Osteocyte (in vitro differentiated cells): ENCODE measurements around the gene ZBTB34. TPM values are rescaled to one million over a fixed set of nuclear protein-coding genes. Genes with fewer than 3 reads are reported as not detected.

ENCODE experiments used
- DNase-seq: peaks from one replicate; pipeline ENCODE4 v3.0.0; 2021; ENCODE audit warnings: mixed read lengths; ENCODE audit not compliant: unreplicated experiment; ENCODE audit errors: extremely low spot score
- H3K27ac Mint-ChIP-seq: one replicate; pipeline ENCODE4 v1.8.0; 2021; ENCODE audit warnings: mild to moderate bottlenecking, mixed read lengths; ENCODE audit not compliant: unreplicated experiment
- H3K27me3 Mint-ChIP-seq: one replicate; pipeline ENCODE4 v1.8.0; 2021; ENCODE audit warnings: mixed read lengths; ENCODE audit not compliant: unreplicated experiment
- H3K36me3 Mint-ChIP-seq: one replicate; pipeline ENCODE4 v1.8.0; 2021; ENCODE audit warnings: mixed read lengths; ENCODE audit not compliant: unreplicated experiment
- H3K4me1 Mint-ChIP-seq: one replicate; pipeline ENCODE4 v1.8.0; 2021; ENCODE audit warnings: mixed read lengths; ENCODE audit not compliant: unreplicated experiment
- H3K4me3 Mint-ChIP-seq: one replicate; pipeline ENCODE4 v1.8.0; 2021; ENCODE audit warnings: mild to moderate bottlenecking, moderate library complexity, mixed read lengths; ENCODE audit not compliant: unreplicated experiment
- H3K9me3 Mint-ChIP-seq: one replicate; pipeline ENCODE4 v1.8.0; 2021; ENCODE audit warnings: mixed read lengths; ENCODE audit not compliant: unreplicated experiment
- CTCF ChIP-seq: fragments of 200-600 bp; sonication (generic); IDR thresholded peaks from 2 replicates; pipeline ENCODE4 v1.5.0; 2021; ENCODE audit warnings: antibody characterized with exemption, mild to moderate bottlenecking, moderate library complexity
- total RNA-seq: library from RNA; stranded (reverse); gene quantifications from 2 replicates; pipeline ENCODE4 v1.2.1, GENCODE V29; 2021

Gene ZBTB34
- total RNA-seq, 1 donor from 2014 or later, result 13.9 TPM

GRCh38 chr9:126891676-126892075 lies 31.2 kb downstream of the ZBTB34 start:
- no peak for DNase-seq
- no peaks in the 10 kb centered on the region for H3K4me1 Mint-ChIP-seq
- no peaks in the 10 kb centered on the region for H3K9me3 Mint-ChIP-seq
- TF ChIP-seq CTCF, result no peak
- H3K36me3 Mint-ChIP-seq, result no peaks in the 10 kb centered on the region
- H3K27me3 Mint-ChIP-seq, result no peaks in the 10 kb centered on the region
- H3K27ac Mint-ChIP-seq, result no peak overlapping the region
- no peak overlapping the region for H3K4me3 Mint-ChIP-seq

- no peaks in the 10 kb centered on the region for H3K9me3 Mint-ChIP-seq
- TF ChIP-seq CTCF, result no peak
- DNase-seq, result no peak
- no peaks in the 10 kb centered on the region for H3K36me3 Mint-ChIP-seq
- H3K4me1 Mint-ChIP-seq, result no peaks in the 10 kb centered on the region
- H3K4me3 Mint-ChIP-seq, result no peak overlapping the region
- no peaks in the 10 kb centered on the region for H3K27me3 Mint-ChIP-seq
- no peak overlapping the region for H3K27ac Mint-ChIP-seq
Observed at GRCh38 chr9:126893079-126893478, 32.6 kb downstream of the ZBTB34 start.

- TF ChIP-seq CTCF, result no peak
- Mint-ChIP-seq H3K27me3 (no peaks in the 10 kb centered on the region), H3K9me3 (no peaks in the 10 kb centered on the region), H3K27ac (no peak overlapping the region), H3K36me3 (no peaks in the 10 kb centered on the region), H3K4me1 (no peaks in the 10 kb centered on the region), H3K4me3 (no peak overlapping the region)
- DNase-seq, result no peak
Observed at GRCh38 chr9:126894052-126894603, 33.7 kb downstream of the ZBTB34 start.

- TF ChIP-seq CTCF, result no peak
- DNase-seq, result no peak
- Mint-ChIP-seq H3K4me3 (no peak overlapping the region), H3K27me3 (peaks cover 17% of the 10 kb centered on the region), H3K4me1 (no peaks in the 10 kb centered on the region), H3K27ac (no peak overlapping the region), H3K36me3 (no peaks in the 10 kb centered on the region), H3K9me3 (peaks cover 8% of the 10 kb centered on the region)
Observed at GRCh38 chr9:126902210-126902609, 41.8 kb downstream of the ZBTB34 start.

GRCh38 chr9:126904586-126904985 lies 44.1 kb downstream of the ZBTB34 start:
- DNase-seq, result no peak
- H3K27me3 Mint-ChIP-seq, result peaks cover 34% of the 10 kb centered on the region
- H3K4me1 Mint-ChIP-seq, result no peaks in the 10 kb centered on the region

More at GRCh38 chr9:126904586-126904985, 44.1 kb downstream of the ZBTB34 start:
- H3K9me3 Mint-ChIP-seq, result peaks cover 8% of the 10 kb centered on the region
- no peak overlapping the region for H3K27ac Mint-ChIP-seq
- no peaks in the 10 kb centered on the region for H3K36me3 Mint-ChIP-seq
- no peak overlapping the region for H3K4me3 Mint-ChIP-seq
- no peak for TF ChIP-seq CTCF
